Lower leg skin (tissue), 4 donors: ENCODE results near the gene B4GALNT3. TPM values are rescaled to one million over a fixed set of nuclear protein-coding genes. Genes with fewer than 3 reads are reported as not detected.

Source experiments
- DNase-seq, 2 donors: peaks; one replicate each; pipeline ENCODE4 v3.0.0-alpha.2; 2019; ENCODE audit warnings: low spot score in 2 of 2
- H3K4me3 ChIP-seq: fragments of 200-600 bp; sonication (generic); 2 replicates; pipeline ENCODE4 v1.5.1; 2017; ENCODE audit warnings: mild to moderate bottlenecking, low read depth; ENCODE audit not compliant: poor library complexity, severe bottlenecking
- POLR2A ChIP-seq, 2 donors: fragments of 450-650 bp; IDR thresholded peaks; one replicate each; pipeline ENCODE4 v1.6.1; 2016 to 2017; ENCODE audit warnings: antibody characterized with exemption in 2 of 2, mild to moderate bottlenecking in 1 of 2, moderate library complexity in 1 of 2
- WGBS, 2 donors: methylation state at CpG; one replicate each; pipeline ENCODE4 v1.1.5; 2018; 5-methylcytosine and 5-hydroxymethylcytosine counted together
- intact Hi-C: fragments of 100-400 bp; cut with DNase I; formaldehyde crosslinking; loops from one replicate; pipeline ENCODE4 v1.15.0; 2023; ENCODE audit warnings: low total_unique reads
- total RNA-seq, 4 donors: library from RNA; depleted of rRNA; stranded (reverse); fragments of >200 nt; gene quantifications; one replicate each; pipeline ENCODE4 v1.1.0, GENCODE V29; 2016
- TF ChIP-seq, protein P1 (sequence below), 3 donors: fragments of 450-650 bp; IDR thresholded peaks; one replicate each; pipeline ENCODE4 v1.5.1; 2016; ENCODE audit warnings: antibody characterized with exemption in 3 of 3, mild to moderate bottlenecking in 3 of 3, moderate library complexity in 2 of 3

The B4GALNT3 gene
- total RNA-seq, 4 donors from 2014 or later, result 35.8 to 65.4 (median 47.6) TPM

- TF ChIP-seq, protein P1, sequence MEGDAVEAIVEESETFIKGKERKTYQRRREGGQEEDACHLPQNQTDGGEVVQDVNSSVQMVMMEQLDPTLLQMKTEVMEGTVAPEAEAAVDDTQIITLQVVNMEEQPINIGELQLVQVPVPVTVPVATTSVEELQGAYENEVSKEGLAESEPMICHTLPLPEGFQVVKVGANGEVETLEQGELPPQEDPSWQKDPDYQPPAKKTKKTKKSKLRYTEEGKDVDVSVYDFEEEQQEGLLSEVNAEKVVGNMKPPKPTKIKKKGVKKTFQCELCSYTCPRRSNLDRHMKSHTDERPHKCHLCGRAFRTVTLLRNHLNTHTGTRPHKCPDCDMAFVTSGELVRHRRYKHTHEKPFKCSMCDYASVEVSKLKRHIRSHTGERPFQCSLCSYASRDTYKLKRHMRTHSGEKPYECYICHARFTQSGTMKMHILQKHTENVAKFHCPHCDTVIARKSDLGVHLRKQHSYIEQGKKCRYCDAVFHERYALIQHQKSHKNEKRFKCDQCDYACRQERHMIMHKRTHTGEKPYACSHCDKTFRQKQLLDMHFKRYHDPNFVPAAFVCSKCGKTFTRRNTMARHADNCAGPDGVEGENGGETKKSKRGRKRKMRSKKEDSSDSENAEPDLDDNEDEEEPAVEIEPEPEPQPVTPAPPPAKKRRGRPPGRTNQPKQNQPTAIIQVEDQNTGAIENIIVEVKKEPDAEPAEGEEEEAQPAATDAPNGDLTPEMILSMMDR (IDR thresholded peaks at IDR 0.05), result no peak
- no peak for TF ChIP-seq POLR2A (IDR thresholded peaks at IDR 0.05)
- intact Hi-C loops, result no loop called here
- no peak overlapping the region for H3K4me3 ChIP-seq
- no peak for DNase-seq
- WGBS, 2 donors, result 51 to 56% methylated on average over 16 of the region's 16 CpGs
Measured at GRCh38 chr12:464484-465267, 4.9 kb downstream of the B4GALNT3 start.

DNA sequence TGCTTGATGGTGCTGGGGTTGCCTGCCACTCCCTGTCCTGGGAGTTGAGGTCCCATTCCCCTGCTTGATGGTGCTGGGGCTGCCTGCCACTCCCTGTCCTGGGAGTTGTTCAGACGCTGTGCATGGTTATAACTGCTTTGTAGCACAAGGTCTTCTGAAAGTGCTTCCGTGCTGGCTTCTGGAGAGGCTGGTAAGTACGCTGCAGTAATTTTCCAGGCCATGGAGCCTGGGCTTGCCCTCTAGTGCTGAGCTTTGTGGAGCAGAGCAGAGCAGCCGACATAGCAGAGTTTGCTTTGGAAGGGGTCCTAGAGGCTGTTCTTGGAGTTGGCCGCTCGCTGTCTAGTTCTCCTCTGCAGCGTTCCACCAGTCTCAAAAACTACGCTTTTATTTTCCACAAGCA lies 6.3 kb downstream of the B4GALNT3 start:
- intact Hi-C loops, result no loop called here
- DNase-seq, result no peak
- WGBS, 2 donors, result 91 to 92% methylated on average over 8 of the region's 8 CpGs
- H3K4me3 ChIP-seq, result no peak overlapping the region
- TF ChIP-seq, protein P1 (IDR thresholded peaks at IDR 0.05), result no peak
- no peak for TF ChIP-seq POLR2A (IDR thresholded peaks at IDR 0.05)

DNA sequence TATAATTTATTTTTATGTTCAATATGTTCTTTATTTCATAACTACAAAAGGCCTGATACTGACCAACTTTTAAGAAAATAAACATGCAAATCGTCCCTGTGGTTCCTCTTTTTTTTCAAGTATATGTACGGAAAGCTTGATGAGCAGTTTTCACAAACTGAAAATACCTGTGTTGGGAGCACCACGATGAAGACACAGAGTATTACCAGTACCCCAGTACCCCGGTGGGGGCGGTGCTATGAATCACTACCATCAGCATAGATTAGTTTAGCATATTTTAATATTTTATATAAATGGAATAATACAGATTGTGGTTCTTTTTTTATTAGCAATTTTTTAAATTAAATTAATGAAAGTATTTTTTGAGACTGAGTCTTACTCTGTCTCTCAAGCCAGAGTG lies 7.0 kb downstream of the B4GALNT3 start:
- DNase-seq, result no peak
- intact Hi-C loops, result no loop called here
- no peak for TF ChIP-seq POLR2A (IDR thresholded peaks at IDR 0.05)
- TF ChIP-seq, protein P1 (IDR thresholded peaks at IDR 0.05), result no peak
- WGBS, 2 donors, result 82 to 92% methylated on average over 5 of the region's 5 CpGs
- no peak overlapping the region for H3K4me3 ChIP-seq

DNA sequence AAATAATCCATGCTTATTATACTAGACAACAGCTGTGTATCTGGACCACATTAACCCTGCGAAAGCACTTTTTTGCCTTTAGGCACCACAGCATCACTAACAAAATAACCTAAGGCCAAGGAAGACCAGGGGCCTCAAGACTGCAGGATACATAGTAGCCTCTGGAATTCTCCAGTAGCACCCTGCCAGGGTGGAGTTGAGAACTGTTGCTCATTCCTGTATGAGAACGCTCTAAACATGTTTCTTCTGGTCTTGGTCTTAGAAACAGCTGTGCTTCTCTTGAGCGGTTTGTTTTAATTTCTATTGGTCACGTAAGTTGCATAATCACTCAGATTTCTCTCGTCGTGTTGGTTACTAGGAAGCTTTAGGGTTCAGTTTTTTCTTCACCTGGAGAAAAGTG lies 7.9 kb downstream of the B4GALNT3 start:
- intact Hi-C loops, result no loop called here
- no peak overlapping the region for H3K4me3 ChIP-seq
- 75 to 79% methylated on average over 6 of the region's 6 CpGs for WGBS, 2 donors
- DNase-seq, result no peak
- TF ChIP-seq, protein P1 (IDR thresholded peaks at IDR 0.05), result no peak
- TF ChIP-seq POLR2A (IDR thresholded peaks at IDR 0.05), result no peak

DNA sequence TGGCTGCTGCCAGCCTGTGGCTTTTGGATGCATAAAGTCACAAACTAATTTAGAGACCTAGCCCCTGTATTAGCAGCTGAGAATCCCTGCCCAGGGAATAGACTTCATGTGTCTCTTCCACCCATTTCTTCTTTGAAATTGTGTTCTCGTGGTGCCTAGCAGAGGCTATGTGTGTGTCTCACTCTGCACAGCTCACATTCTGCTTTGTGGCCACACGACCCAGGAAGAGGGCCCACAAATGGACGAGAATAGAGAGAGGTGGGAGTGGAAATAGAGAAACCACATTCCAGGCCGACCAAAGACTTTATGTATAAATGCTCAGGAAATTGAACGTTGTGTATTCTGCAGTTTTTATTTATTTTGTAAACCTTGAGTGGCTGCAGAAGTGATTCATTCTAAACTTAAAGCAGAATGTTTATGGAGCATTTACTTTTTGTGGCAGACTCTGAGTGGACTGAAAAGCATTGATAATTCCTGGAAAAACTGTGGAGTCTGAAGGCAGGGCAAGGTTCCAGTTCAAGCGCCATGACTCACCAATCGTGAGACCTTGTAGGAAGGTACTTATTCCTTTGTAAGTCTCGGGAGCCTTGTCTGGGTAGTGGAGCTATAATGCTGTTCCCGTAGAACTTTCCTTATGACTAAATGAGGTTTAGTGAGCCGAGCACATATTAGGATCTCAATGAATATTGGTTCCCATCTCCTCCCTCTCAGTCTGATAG lies 9.1 kb downstream of the B4GALNT3 start:
- TF ChIP-seq, protein P1 (IDR thresholded peaks at IDR 0.05), result no peak
- intact Hi-C loops, result no loop called here
- 74 to 80% methylated on average over 10 of the region's 10 CpGs for WGBS, 2 donors
- no peak overlapping the region for H3K4me3 ChIP-seq
- no peak for DNase-seq
